K562 (cell line): ENCODE measurements around the gene HSF4. TPM values are rescaled to one million over a fixed set of nuclear protein-coding genes. Genes with fewer than 3 reads are reported as not detected.

ENCODE experiments used
- KAT8 ChIP-seq: fragments of 450-650 bp; IDR thresholded peaks from 2 replicates; pipeline ENCODE4 v1.6.1; 2016; ENCODE audit warnings: low read depth, mild to moderate bottlenecking
- KDM5B ChIP-seq: fragments of 200-600 bp; sonication (generic); IDR thresholded peaks from 2 replicates; pipeline ENCODE4 v1.6.1; 2012; ENCODE audit warnings: low read depth, mild to moderate bottlenecking, moderate library complexity, low read length, control low read depth, inconsistent platforms; ENCODE audit not compliant: insufficient replicate concordance
- MED1 ChIP-seq: sonication (generic); formaldehyde crosslinking; IDR thresholded peaks from 2 replicates; pipeline ENCODE4 v1.8.1; 2023; ENCODE audit warnings: missing genetic modification reagents, borderline replicate concordance
- OTX1 ChIP-seq: fragments of 450-650 bp; formaldehyde crosslinking; IDR thresholded peaks from 2 replicates; pipeline ENCODE4 v1.4.0; 2022; ENCODE audit warnings: mild to moderate bottlenecking
- XRCC3 ChIP-seq: fragments of 450-650 bp; IDR thresholded peaks from 2 replicates; pipeline ENCODE4 v1.6.1; 2017; ENCODE audit warnings: mild to moderate bottlenecking, moderate library complexity
- ZNF140 ChIP-seq: fragments of 250-450 bp; sonication (Bioruptor Pico); IDR thresholded peaks from 2 replicates; pipeline ENCODE4 v1.8.0; 2021; ENCODE audit warnings: moderate library complexity, mild to moderate bottlenecking, inconsistent platforms
- ZNF445 ChIP-seq: fragments of 250-450 bp; sonication (Bioruptor Pico); IDR thresholded peaks from 2 replicates; pipeline ENCODE4 v1.4.0; 2020; ENCODE audit warnings: low read depth, mild to moderate bottlenecking, moderate library complexity
- polyA plus RNA-seq, 8 experiments: library from polyadenylated mRNA; depleted of rRNA in 4 of 8; stranded (reverse) in 5 of 8; unstranded in 3 of 8; fragments of >200 nt; fragmentation: Nextera tagmentation in 2 of 8; fragmentation: Illumina TruSeq in 1 of 8; extraction: Ambion mirVana in 2 of 8; extraction: Trizol in 1 of 8; gene quantifications; 2 replicates each; pipeline versions ENCODE4 v1.2.1 to v1.2.3, GENCODE V29; 2011 to 2014; ENCODE audit warnings: inconsistent platforms in 1 of 8, missing spikeins in 1 of 8
- total RNA-seq, 7 experiments: library from RNA; depleted of rRNA in 6 of 7; stranded (reverse); fragments of >200 nt in 6 of 7; fragmentation: Illumina TruSeq in 2 of 7; extraction: Trizol in 2 of 7; gene quantifications; 2 replicates each; pipeline versions ENCODE4 v1.2.1 to v1.2.3, GENCODE V29; 2011 to 2021; ENCODE audit warnings: low replicate concordance in 1 of 7
- TF ChIP-seq, protein P1 (sequence below): fragments of 200-800 bp; sonication (Bioruptor generic); IDR thresholded peaks from 2 replicates; pipeline ENCODE4 v1.6.1; 2016; ENCODE audit warnings: missing genetic modification characterization, missing compliant biosample characterization

The HSF4 gene
- total and polyA plus RNA-seq, 9 of the 15 experiments (the other 6 are each of a cell fraction or from before 2014, with no cell fraction given), result 0.50 to 35.4 (median 8.8) TPM; not detected in 1

DNA sequence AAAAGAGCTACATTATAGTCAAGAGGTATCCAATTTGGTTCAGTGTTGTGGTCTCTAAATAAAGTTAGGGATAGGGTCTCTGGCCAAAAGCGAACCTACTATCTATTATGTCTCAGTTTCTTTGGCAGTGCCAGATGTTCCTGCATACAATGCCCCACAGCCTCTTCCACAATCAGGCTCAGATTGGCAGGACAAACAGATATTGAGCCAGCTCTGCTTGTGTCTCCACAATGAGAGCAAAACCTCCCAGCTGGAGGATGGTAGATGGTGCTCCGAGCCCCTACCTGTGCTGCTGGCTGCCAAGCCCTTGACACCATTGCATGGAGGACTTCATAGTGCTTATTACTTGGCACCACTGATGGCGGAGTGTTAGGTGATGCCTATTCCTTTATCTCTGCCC lies 35.1 kb upstream of the HSF4 start (continued):
- TF ChIP-seq, protein P1, sequence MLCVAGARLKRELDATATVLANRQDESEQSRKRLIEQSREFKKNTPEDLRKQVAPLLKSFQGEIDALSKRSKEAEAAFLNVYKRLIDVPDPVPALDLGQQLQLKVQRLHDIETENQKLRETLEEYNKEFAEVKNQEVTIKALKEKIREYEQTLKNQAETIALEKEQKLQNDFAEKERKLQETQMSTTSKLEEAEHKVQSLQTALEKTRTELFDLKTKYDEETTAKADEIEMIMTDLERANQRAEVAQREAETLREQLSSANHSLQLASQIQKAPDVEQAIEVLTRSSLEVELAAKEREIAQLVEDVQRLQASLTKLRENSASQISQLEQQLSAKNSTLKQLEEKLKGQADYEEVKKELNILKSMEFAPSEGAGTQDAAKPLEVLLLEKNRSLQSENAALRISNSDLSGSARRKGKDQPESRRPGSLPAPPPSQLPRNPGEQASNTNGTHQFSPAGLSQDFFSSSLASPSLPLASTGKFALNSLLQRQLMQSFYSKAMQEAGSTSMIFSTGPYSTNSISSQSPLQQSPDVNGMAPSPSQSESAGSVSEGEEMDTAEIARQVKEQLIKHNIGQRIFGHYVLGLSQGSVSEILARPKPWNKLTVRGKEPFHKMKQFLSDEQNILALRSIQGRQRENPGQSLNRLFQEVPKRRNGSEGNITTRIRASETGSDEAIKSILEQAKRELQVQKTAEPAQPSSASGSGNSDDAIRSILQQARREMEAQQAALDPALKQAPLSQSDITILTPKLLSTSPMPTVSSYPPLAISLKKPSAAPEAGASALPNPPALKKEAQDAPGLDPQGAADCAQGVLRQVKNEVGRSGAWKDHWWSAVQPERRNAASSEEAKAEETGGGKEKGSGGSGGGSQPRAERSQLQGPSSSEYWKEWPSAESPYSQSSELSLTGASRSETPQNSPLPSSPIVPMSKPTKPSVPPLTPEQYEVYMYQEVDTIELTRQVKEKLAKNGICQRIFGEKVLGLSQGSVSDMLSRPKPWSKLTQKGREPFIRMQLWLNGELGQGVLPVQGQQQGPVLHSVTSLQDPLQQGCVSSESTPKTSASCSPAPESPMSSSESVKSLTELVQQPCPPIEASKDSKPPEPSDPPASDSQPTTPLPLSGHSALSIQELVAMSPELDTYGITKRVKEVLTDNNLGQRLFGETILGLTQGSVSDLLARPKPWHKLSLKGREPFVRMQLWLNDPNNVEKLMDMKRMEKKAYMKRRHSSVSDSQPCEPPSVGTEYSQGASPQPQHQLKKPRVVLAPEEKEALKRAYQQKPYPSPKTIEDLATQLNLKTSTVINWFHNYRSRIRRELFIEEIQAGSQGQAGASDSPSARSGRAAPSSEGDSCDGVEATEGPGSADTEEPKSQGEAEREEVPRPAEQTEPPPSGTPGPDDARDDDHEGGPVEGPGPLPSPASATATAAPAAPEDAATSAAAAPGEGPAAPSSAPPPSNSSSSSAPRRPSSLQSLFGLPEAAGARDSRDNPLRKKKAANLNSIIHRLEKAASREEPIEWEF (CRISPR knock-in tag), result no peak
- TF ChIP-seq KAT8, result no peak
- TF ChIP-seq XRCC3, result no peak
- TF ChIP-seq ZNF445, result no peak
- no peak for TF ChIP-seq KDM5B
- TF ChIP-seq ZNF140 (CRISPR knock-in tag), result no peak
- no peak for TF ChIP-seq OTX1 (CRISPR knock-in tag)
- TF ChIP-seq MED1 (CRISPR knock-in tag), result no peak
